HepG2 (cell line): Measurements from ENCODE around the gene RPLP2. TPM values are rescaled to one million over a fixed set of nuclear protein-coding genes. Genes with fewer than 3 reads are reported as not detected.
A peak's percentile ranks its signal among the peaks of the same experiment; 100 is the strongest.

Source experiments
- AGO1 ChIP-seq: fragments of 200-400 bp; formaldehyde crosslinking; IDR thresholded peaks from 2 replicates; pipeline ENCODE4 v1.6.1; 2017; ENCODE audit warnings: mild to moderate bottlenecking, low read depth, low read length, moderate library complexity; ENCODE audit not compliant: poor library complexity, severe bottlenecking
- AKNA ChIP-seq: sonication (generic); formaldehyde crosslinking; IDR thresholded peaks from 2 replicates; pipeline ENCODE4 v1.4.0; 2020; ENCODE audit warnings: missing genetic modification reagents, borderline replicate concordance
- EP300 ChIP-seq, 3 experiments: sonication (generic) in 1 of 3; formaldehyde crosslinking in 1 of 3; IDR thresholded peaks; 2 replicates each; pipeline versions ENCODE4 v1.5.1 to v1.6.1; 2011 to 2020; ENCODE audit warnings: low read depth in 2 of 3, low read length in 2 of 3, borderline replicate concordance in 1 of 3, improper control_type of control experiment in 1 of 3, mild to moderate bottlenecking in 1 of 3, missing genetic modification reagents in 1 of 3, moderate library complexity in 1 of 3
- GATAD1 ChIP-seq: IDR thresholded peaks from 2 replicates; pipeline ENCODE4 v1.6.1; 2016; ENCODE audit warnings: missing genetic modification reagents, missing compliant biosample characterization
- GTF3A ChIP-seq: sonication (generic); formaldehyde crosslinking; conservative IDR thresholded peaks from 2 replicates; pipeline ENCODE4 v1.4.0; 2020; ENCODE audit warnings: mild to moderate bottlenecking, missing genetic modification reagents
- HOXD1 ChIP-seq: sonication (generic); formaldehyde crosslinking; IDR thresholded peaks from 2 replicates; pipeline ENCODE4 v1.5.0; 2020; ENCODE audit warnings: missing genetic modification reagents
- MEIS1 ChIP-seq: sonication (generic); formaldehyde crosslinking; IDR thresholded peaks from 2 replicates; pipeline ENCODE4 v1.9.0; 2021; ENCODE audit warnings: mild to moderate bottlenecking, missing genetic modification reagents, moderate library complexity, borderline replicate concordance
- REL ChIP-seq: sonication (generic); formaldehyde crosslinking; conservative IDR thresholded peaks from 2 replicates; pipeline ENCODE4 v1.8.0; 2022; ENCODE audit warnings: mild to moderate bottlenecking, missing genetic modification reagents, moderate library complexity
- U2AF2 ChIP-seq: fragments of 200-400 bp; formaldehyde crosslinking; IDR thresholded peaks from 2 replicates; pipeline ENCODE4 v1.6.1; 2017; ENCODE audit warnings: low read depth, mild to moderate bottlenecking, low read length
- ZFP90 ChIP-seq: sonication (generic); formaldehyde crosslinking; IDR thresholded peaks from 2 replicates; pipeline ENCODE4 v1.8.0; 2022; ENCODE audit warnings: missing genetic modification reagents, mild to moderate bottlenecking, inconsistent platforms, borderline replicate concordance
- ZNF550 ChIP-seq: sonication (generic); formaldehyde crosslinking; IDR thresholded peaks from 2 replicates; pipeline ENCODE4 v1.4.0; 2020; ENCODE audit warnings: mild to moderate bottlenecking, missing genetic modification reagents, borderline replicate concordance
- ZNF678 ChIP-seq: sonication (generic); formaldehyde crosslinking; IDR thresholded peaks from 2 replicates; pipeline ENCODE4 v1.4.0; 2020; ENCODE audit warnings: mild to moderate bottlenecking, missing genetic modification reagents
- polyA plus RNA-seq, 8 experiments: library from polyadenylated mRNA; depleted of rRNA in 3 of 8; stranded (reverse) in 7 of 8; unstranded in 1 of 8; fragments of >200 nt; fragmentation: Illumina TruSeq in 4 of 8; extraction: Trizol in 4 of 8; gene quantifications; 2 replicates each; pipeline versions ENCODE4 v1.2.1 to v1.2.3, GENCODE V29; 2011 to 2016; ENCODE audit warnings: low read depth in 4 of 8, missing spikeins in 1 of 8, mixed read lengths in 1 of 8; ENCODE audit not compliant: insufficient read depth in 1 of 8
- total RNA-seq, 5 experiments: library from RNA; depleted of rRNA; stranded (reverse); fragments of >200 nt; fragmentation: Illumina TruSeq; extraction: Trizol; gene quantifications; 2 replicates each; pipeline ENCODE4 v1.2.3, GENCODE V29; 2016; ENCODE audit warnings: low read depth in 1 of 5
- TF ChIP-seq, protein P1 (sequence below): sonication (generic); formaldehyde crosslinking; IDR thresholded peaks from 2 replicates; pipeline ENCODE4 v1.5.1; 2020; ENCODE audit warnings: missing genetic modification reagents, mild to moderate bottlenecking, borderline replicate concordance
- TF ChIP-seq, protein P2 (sequence below): sonication (generic); formaldehyde crosslinking; IDR thresholded peaks from 2 replicates; pipeline ENCODE4 v1.4.0; 2020; ENCODE audit warnings: mild to moderate bottlenecking, missing genetic modification reagents
- TF ChIP-seq, protein P3 (sequence below): sonication (generic); formaldehyde crosslinking; IDR thresholded peaks from 2 replicates; pipeline ENCODE4 v1.5.1; 2020; ENCODE audit warnings: mild to moderate bottlenecking, missing genetic modification reagents, moderate library complexity

RPLP2 gene
- total and polyA plus RNA-seq, 2 of the 13 experiments (the other 11 are each of a cell fraction or from before 2014, with no cell fraction given) = 978 to 2,106 TPM

DNA sequence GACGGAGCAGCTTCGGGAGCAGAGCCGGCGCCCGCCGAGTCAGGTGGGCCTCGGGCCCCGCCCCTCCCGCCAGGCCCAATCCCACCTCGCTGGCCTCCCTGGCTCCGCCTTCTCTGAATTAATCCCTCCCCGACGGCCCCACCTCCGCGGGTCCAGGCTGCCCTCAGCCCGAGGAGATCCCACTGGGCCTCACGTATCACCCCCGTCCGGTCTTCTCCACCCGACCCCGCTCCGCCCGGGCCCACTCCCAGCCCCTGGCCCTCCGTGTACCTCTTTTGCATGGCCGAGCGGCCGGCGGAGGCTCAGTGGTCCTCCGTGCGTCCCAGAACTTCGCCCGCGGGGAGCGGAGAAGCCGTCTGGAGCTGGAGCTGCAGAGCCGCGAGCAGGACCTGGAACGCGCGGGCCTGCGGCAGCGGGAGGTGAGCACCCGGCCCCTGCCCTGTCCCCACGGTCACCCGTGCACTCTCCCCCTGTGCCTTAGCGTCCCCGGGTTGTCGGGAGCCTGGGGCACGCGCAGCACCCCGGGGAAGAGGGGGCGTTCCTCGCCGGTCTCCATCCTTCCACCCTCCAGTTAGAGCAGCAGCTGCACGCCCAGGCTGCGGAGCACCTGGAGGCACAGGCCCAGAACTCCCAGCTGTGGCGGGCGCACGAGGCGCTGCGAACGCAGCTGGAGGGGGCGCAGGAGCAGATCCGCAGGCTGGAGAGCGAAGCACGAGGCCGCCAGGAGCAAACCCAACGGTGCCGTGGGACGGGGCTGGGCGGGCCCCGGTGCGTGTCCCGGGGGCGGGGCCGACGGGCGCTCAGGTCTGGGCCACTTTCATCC, 20.7 kb downstream of the RPLP2 start (continued):
- no peak for TF ChIP-seq EP300 (IDR thresholded peaks at IDR 0.05; ENCODE audit: low read depth in 2 of 2, low read length in 2 of 2)
- no peak for TF ChIP-seq EP300 (CRISPR knock-in tag; IDR thresholded peaks at IDR 0.05; ENCODE audit: borderline replicate concordance)
- 0 out of 2 replicates have a peak, but pooled peaks have one; percentile 39 for TF ChIP-seq MEIS1 (CRISPR knock-in tag)
- TF ChIP-seq U2AF2 = no peak
- no peak for TF ChIP-seq AKNA (CRISPR knock-in tag)
- no peak for TF ChIP-seq REL (CRISPR knock-in tag)
- 0 out of 2 replicates have a peak, but pooled peaks have one; percentile 19 for TF ChIP-seq HOXD1 (CRISPR knock-in tag)
- TF ChIP-seq, protein P1, sequence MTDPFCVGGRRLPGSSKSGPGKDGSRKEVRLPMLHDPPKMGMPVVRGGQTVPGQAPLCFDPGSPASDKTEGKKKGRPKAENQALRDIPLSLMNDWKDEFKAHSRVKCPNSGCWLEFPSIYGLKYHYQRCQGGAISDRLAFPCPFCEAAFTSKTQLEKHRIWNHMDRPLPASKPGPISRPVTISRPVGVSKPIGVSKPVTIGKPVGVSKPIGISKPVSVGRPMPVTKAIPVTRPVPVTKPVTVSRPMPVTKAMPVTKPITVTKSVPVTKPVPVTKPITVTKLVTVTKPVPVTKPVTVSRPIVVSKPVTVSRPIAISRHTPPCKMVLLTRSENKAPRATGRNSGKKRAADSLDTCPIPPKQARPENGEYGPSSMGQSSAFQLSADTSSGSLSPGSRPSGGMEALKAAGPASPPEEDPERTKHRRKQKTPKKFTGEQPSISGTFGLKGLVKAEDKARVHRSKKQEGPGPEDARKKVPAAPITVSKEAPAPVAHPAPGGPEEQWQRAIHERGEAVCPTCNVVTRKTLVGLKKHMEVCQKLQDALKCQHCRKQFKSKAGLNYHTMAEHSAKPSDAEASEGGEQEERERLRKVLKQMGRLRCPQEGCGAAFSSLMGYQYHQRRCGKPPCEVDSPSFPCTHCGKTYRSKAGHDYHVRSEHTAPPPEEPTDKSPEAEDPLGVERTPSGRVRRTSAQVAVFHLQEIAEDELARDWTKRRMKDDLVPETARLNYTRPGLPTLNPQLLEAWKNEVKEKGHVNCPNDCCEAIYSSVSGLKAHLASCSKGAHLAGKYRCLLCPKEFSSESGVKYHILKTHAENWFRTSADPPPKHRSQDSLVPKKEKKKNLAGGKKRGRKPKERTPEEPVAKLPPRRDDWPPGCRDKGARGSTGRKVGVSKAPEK (CRISPR knock-in tag) = 0 out of 2 replicates have a peak, but pooled peaks have one; percentile 54
- TF ChIP-seq AGO1 = peak; percentile 65
- TF ChIP-seq, protein P2, sequence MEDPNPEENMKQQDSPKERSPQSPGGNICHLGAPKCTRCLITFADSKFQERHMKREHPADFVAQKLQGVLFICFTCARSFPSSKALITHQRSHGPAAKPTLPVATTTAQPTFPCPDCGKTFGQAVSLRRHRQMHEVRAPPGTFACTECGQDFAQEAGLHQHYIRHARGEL (CRISPR knock-in tag) = no peak
- no peak for TF ChIP-seq GTF3A (CRISPR knock-in tag)
- TF ChIP-seq ZNF550 (CRISPR knock-in tag) = no peak
- TF ChIP-seq ZFP90 = no peak
- TF ChIP-seq, protein P3, sequence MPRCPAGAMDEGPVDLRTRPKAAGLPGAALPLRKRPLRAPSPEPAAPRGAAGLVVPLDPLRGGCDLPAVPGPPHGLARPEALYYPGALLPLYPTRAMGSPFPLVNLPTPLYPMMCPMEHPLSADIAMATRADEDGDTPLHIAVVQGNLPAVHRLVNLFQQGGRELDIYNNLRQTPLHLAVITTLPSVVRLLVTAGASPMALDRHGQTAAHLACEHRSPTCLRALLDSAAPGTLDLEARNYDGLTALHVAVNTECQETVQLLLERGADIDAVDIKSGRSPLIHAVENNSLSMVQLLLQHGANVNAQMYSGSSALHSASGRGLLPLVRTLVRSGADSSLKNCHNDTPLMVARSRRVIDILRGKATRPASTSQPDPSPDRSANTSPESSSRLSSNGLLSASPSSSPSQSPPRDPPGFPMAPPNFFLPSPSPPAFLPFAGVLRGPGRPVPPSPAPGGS (CRISPR knock-in tag) = peak; percentile 77; the same call in 1 of the 2 replicates
- TF ChIP-seq GATAD1 = no peak; the same call in 1 of the 2 replicates
- TF ChIP-seq ZNF678 (CRISPR knock-in tag) = no peak
